SK-N-SH (cell line): ENCODE measurements around the gene PPFIBP2. TPM values are rescaled to one million over a fixed set of nuclear protein-coding genes. Genes with fewer than 3 reads are reported as not detected.

Source experiments
- CTCF ChIA-PET: fragments of 300-600, 350-600 bp; formaldehyde crosslinking; extraction: SDS; loops from one replicate; lab custom pipeline; 2021; lab: Yijun Ruan, JAX
- POLR2A ChIA-PET: fragments of 350-600 bp; sonication (Branson Sonifier 250); formaldehyde crosslinking; extraction: SDS; loops from one replicate; lab custom pipeline; 2020; ENCODE audit warnings: antibody characterized with exemption, inconsistent platforms; lab: Yijun Ruan, JAX
- DNase-seq: peaks from one replicate; pipeline ENCODE4 v3.0.0; 2012
- H2AFZ ChIP-seq: fragments of 200-600 bp; sonication (generic); 2 replicates; pipeline ENCODE4 v1.8.1; 2016; ENCODE audit warnings: antibody characterized with exemption, mild to moderate bottlenecking, low read depth
- H3F3A ChIP-seq: fragments of 200-600 bp; sonication (generic); replicated peaks from 2 replicates; pipeline ENCODE3; 2016; ENCODE audit warnings: antibody characterized with exemption, mild to moderate bottlenecking; ENCODE audit not compliant: insufficient read depth
- H3K27ac ChIP-seq, 2 experiments: fragments of 200-500 bp in 1 of 2; fragments of 200-600 bp in 1 of 2; sonication (Bioruptor generic) in 1 of 2; sonication (generic), shearing (Covaris generic) in 1 of 2; 2 replicates each; pipeline versions ENCODE4 v1.5.1 to v1.6.1; 2014 to 2016; ENCODE audit warnings: low read depth in 2 of 2, inconsistent platforms in 1 of 2, low read length in 1 of 2, mild to moderate bottlenecking in 1 of 2, mixed read lengths in 1 of 2
- H3K27me3 ChIP-seq: fragments of 200-600 bp; sonication (generic), shearing (Covaris generic); 2 replicates; pipeline ENCODE4 v1.6.1; 2016; ENCODE audit warnings: mixed run types; ENCODE audit not compliant: insufficient read depth
- H3K36me3 ChIP-seq, 2 experiments: fragments of 200-500 bp in 1 of 2; fragments of 200-600 bp in 1 of 2; sonication (Bioruptor generic) in 1 of 2; sonication (generic) in 1 of 2; replicated peaks in 1 of 2; 2 replicates each; pipeline versions ENCODE3 to v1.5.1; 2014 to 2016; ENCODE audit warnings: low read length in 1 of 2, mild to moderate bottlenecking in 1 of 2; ENCODE audit not compliant: insufficient read depth in 2 of 2, control insufficient read depth in 1 of 2
- H3K4me1 ChIP-seq, 2 experiments: fragments of 200-500 bp in 1 of 2; fragments of 200-600 bp in 1 of 2; sonication (Bioruptor generic) in 1 of 2; sonication (generic), shearing (Covaris generic) in 1 of 2; 2 replicates each; pipeline versions ENCODE4 v1.5.1 to v1.6.1; 2014 to 2016; ENCODE audit warnings: low read depth in 1 of 2, low read length in 1 of 2, mixed run types in 1 of 2; ENCODE audit not compliant: insufficient read depth in 2 of 2, control insufficient read depth in 1 of 2
- H3K4me2 ChIP-seq: fragments of 200-600 bp; sonication (generic), shearing (Covaris generic); 2 replicates; pipeline ENCODE4 v1.6.1; 2017; ENCODE audit warnings: mixed run types
- H3K4me3 ChIP-seq, 2 experiments: fragments of 200-500 bp in 1 of 2; fragments of 200-600 bp in 1 of 2; sonication (Bioruptor generic) in 1 of 2; sonication (generic), shearing (Covaris generic) in 1 of 2; 2 replicates each; pipeline versions ENCODE4 v1.5.1 to v1.8.1; 2014 to 2016; ENCODE audit warnings: low read depth in 2 of 2, inconsistent platforms in 1 of 2, low read length in 1 of 2, mild to moderate bottlenecking in 1 of 2, mixed read lengths in 1 of 2, moderate library complexity in 1 of 2
- H3K79me2 ChIP-seq: fragments of 200-600 bp; sonication (generic); 2 replicates; pipeline ENCODE4 v1.8.1; 2017; ENCODE audit warnings: mild to moderate bottlenecking; ENCODE audit not compliant: insufficient read depth
- H3K9ac ChIP-seq: fragments of 200-600 bp; sonication (generic); 2 replicates; pipeline ENCODE4 v1.6.1; 2017; ENCODE audit warnings: mixed run types
- H3K9me2 ChIP-seq: fragments of 200-600 bp; sonication (generic); 2 replicates; pipeline ENCODE4 v1.6.1; 2017; ENCODE audit warnings: mixed run types
- H3K9me3 ChIP-seq: fragments of 200-600 bp; sonication (generic); 2 replicates; pipeline ENCODE4 v1.6.1; 2017; ENCODE audit warnings: mixed run types, mild to moderate bottlenecking, moderate library complexity
- H4K20me1 ChIP-seq: fragments of 200-600 bp; sonication (generic); 2 replicates; pipeline ENCODE4 v1.6.1; 2017; ENCODE audit warnings: mild to moderate bottlenecking, mixed run types; ENCODE audit not compliant: insufficient read depth
- CHD2 ChIP-seq: fragments of 150-350 bp; IDR thresholded peaks from 2 replicates; pipeline ENCODE4 v1.6.1; 2018; ENCODE audit warnings: low read length; ENCODE audit not compliant: partially characterized antibody
- ELF1 ChIP-seq: IDR thresholded peaks from 2 replicates; pipeline ENCODE4 v1.4.0; 2012
- EP300 ChIP-seq, 2 experiments: IDR thresholded peaks; 2 replicates each; pipeline versions ENCODE4 v1.4.0 to v1.6.1; 2012; ENCODE audit warnings: borderline replicate concordance in 1 of 2, low read depth in 1 of 2, low read length in 1 of 2
- EZH2phosphoT487 ChIP-seq: fragments of 200-600 bp; sonication (generic); IDR thresholded peaks from 2 replicates; pipeline ENCODE4 v1.6.1; 2017; ENCODE audit warnings: low read depth, mixed run types, mild to moderate bottlenecking, antibody characterized with exemption, moderate library complexity, borderline replicate concordance
- FOXM1 ChIP-seq: IDR thresholded peaks from 2 replicates; pipeline ENCODE4 v1.4.0; 2012; ENCODE audit warnings: low read depth, mild to moderate bottlenecking
- GATA2 ChIP-seq: sonication (generic); formaldehyde crosslinking; IDR thresholded peaks from 2 replicates; pipeline ENCODE4 v1.5.0; 2020; ENCODE audit warnings: mild to moderate bottlenecking, missing genetic modification reagents
- JUND ChIP-seq: IDR thresholded peaks from 2 replicates; pipeline ENCODE4 v1.4.0; 2012
- RAD21 ChIP-seq: IDR thresholded peaks from 2 replicates; pipeline ENCODE4 v1.6.1; 2012; ENCODE audit warnings: mild to moderate bottlenecking, low read length
- RCOR1 ChIP-seq: fragments of 150-350 bp; IDR thresholded peaks from 2 replicates; pipeline ENCODE4 v1.6.1; 2017; ENCODE audit warnings: antibody characterized with exemption, low read length
- RXRA ChIP-seq: IDR thresholded peaks from 2 replicates; pipeline ENCODE4 v1.4.0; 2012; ENCODE audit warnings: low read depth, mild to moderate bottlenecking, borderline replicate concordance
- TAF1 ChIP-seq: IDR thresholded peaks from 2 replicates; pipeline ENCODE4 v1.6.1; 2012; ENCODE audit warnings: low read depth, mild to moderate bottlenecking, low read length, moderate library complexity, borderline replicate concordance
- TCF12 ChIP-seq: IDR thresholded peaks from 2 replicates; pipeline ENCODE4 v1.4.0; 2012
- TEAD4 ChIP-seq: IDR thresholded peaks from 2 replicates; pipeline ENCODE4 v1.4.0; 2012; ENCODE audit warnings: mild to moderate bottlenecking, borderline replicate concordance; ENCODE audit not compliant: insufficient read depth
- WGBS: methylation state at CpG from one replicate; pipeline ENCODE4 v1.1.6; 2017; ENCODE audit warnings: low lambda C conversion rate; 5-methylcytosine and 5-hydroxymethylcytosine counted together
- polyA plus RNA-seq, 3 experiments: library from polyadenylated mRNA; depleted of rRNA; stranded (reverse); fragments of >200 nt; gene quantifications; 2 replicates each; pipeline ENCODE4 v1.2.3, GENCODE V29; 2012
- TF ChIP-seq, protein P1 (sequence below): IDR thresholded peaks from 2 replicates; pipeline ENCODE4 v1.4.0; 2012; ENCODE audit warnings: low read depth, borderline replicate concordance
- TF ChIP-seq, protein P2 (sequence below): IDR thresholded peaks from 2 replicates; pipeline ENCODE4 v1.4.0; 2012; ENCODE audit warnings: low read depth, borderline replicate concordance
- TF ChIP-seq, protein P3 (sequence below): fragments of 200-600 bp; sonication (generic); IDR thresholded peaks from 2 replicates; pipeline ENCODE4 v1.6.1; 2017; ENCODE audit warnings: antibody characterized with exemption, mild to moderate bottlenecking, moderate library complexity
- TF ChIP-seq, protein P4 (sequence below): IDR thresholded peaks from 2 replicates; pipeline ENCODE4 v1.6.1; 2012; ENCODE audit warnings: mild to moderate bottlenecking, low read depth, low read length, moderate library complexity
- TF ChIP-seq, protein P5 (sequence below): fragments of 150-350 bp; IDR thresholded peaks from 2 replicates; pipeline ENCODE4 v1.6.1; 2017; ENCODE audit warnings: antibody characterized with exemption, low read length, low read depth, borderline replicate concordance

Gene PPFIBP2
- polyA plus RNA-seq, 1 of the 3 experiments (the other 2 are of a cell fraction) = 0.67 TPM

DNA sequence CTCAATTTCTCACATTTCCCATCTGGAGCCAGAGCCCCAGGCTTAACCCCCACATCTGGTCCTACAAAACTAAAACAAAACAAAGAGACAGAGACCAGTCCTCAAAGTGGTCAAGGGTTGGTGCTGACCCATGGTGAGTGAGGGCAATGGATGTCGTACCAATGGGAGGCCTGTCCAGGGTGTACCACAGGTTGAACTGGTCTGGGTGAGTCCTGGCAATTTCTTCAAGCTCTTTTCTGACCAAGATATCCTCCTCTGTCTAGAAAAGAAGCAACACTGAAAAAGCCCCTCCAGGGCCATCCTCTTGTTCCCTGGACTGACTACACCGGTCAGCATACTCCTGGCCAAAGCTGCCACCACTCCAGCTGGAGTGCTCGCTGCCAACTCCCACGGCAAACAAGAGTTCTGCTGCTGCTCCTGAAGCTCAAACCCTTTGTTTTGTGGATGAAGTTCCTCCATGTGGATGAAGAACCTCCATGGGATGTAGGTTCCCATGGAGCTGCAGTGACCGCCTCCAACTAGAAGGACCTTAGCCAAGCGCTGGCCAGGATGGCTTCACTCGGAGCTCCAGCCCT is 152.6 kb downstream of the PPFIBP2 start:
- POLR2A ChIA-PET = no interaction called here
- H3K4me1 ChIP-seq = peaks cover 0 to 2% of the 10 kb centered on the region in 2 experiments; a peak in 1 of 4 replicates
- 82% methylated on average over 6 of the region's 7 CpGs for WGBS

DNA sequence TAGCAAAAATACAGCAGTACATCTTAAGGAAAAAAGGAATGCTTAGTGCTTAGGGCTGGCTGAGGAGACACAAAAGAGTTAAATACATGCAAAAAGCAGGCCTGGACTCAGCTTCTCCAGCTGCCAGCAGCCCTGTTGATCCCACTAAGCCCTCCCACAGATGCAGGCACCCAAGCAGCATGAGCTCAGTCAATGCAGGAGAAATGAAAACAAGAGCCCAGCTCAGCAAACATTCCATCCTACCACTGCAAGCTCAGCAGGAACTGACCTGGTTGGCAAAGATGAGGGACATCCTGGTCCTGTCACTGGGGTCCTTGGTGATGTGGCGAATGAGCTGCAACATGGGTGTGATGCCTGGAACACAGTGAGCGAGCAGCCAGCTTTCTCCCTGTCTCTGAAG is 153.7 kb downstream of the PPFIBP2 start:
- no peak overlapping the region for H3K27ac ChIP-seq

More for the DNA sequence above, 152.6 kb downstream of the PPFIBP2 start:
- H3K79me2 ChIP-seq = no peaks in the 10 kb centered on the region
- no peak overlapping the region for H3K4me3 ChIP-seq
- no peak overlapping the region for H3K4me2 ChIP-seq
- no peaks in the 10 kb centered on the region for H3K9me3 ChIP-seq
- H3K36me3 ChIP-seq = no peaks in the 10 kb centered on the region
- CTCF ChIA-PET = interaction anchor here (0.6 to 9.2 kb wide), 36 partner anchors 10 to 572 kb away, joined by 3 to 256 read pairs (median 7); partner anchors contain the start of gene PPFIBP2
- H2AFZ ChIP-seq = no peak overlapping the region
- H3K9ac ChIP-seq = no peak overlapping the region
- TF ChIP-seq, protein P1, sequence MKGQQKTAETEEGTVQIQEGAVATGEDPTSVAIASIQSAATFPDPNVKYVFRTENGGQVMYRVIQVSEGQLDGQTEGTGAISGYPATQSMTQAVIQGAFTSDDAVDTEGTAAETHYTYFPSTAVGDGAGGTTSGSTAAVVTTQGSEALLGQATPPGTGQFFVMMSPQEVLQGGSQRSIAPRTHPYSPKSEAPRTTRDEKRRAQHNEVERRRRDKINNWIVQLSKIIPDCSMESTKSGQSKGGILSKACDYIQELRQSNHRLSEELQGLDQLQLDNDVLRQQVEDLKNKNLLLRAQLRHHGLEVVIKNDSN = no peak
- TF ChIP-seq TAF1 (no peak), RAD21 (no peak), RCOR1 (no peak), ELF1 (no peak), JUND (no peak), EZH2phosphoT487 (no peak), TEAD4 (no peak), GATA2 (CRISPR knock-in tag) (no peak), TCF12 (no peak)
- TF ChIP-seq, protein P2, sequence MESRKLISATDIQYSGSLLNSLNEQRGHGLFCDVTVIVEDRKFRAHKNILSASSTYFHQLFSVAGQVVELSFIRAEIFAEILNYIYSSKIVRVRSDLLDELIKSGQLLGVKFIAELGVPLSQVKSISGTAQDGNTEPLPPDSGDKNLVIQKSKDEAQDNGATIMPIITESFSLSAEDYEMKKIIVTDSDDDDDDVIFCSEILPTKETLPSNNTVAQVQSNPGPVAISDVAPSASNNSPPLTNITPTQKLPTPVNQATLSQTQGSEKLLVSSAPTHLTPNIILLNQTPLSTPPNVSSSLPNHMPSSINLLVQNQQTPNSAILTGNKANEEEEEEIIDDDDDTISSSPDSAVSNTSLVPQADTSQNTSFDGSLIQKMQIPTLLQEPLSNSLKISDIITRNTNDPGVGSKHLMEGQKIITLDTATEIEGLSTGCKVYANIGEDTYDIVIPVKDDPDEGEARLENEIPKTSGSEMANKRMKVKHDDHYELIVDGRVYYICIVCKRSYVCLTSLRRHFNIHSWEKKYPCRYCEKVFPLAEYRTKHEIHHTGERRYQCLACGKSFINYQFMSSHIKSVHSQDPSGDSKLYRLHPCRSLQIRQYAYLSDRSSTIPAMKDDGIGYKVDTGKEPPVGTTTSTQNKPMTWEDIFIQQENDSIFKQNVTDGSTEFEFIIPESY = no peak
- TF ChIP-seq, protein P3, sequence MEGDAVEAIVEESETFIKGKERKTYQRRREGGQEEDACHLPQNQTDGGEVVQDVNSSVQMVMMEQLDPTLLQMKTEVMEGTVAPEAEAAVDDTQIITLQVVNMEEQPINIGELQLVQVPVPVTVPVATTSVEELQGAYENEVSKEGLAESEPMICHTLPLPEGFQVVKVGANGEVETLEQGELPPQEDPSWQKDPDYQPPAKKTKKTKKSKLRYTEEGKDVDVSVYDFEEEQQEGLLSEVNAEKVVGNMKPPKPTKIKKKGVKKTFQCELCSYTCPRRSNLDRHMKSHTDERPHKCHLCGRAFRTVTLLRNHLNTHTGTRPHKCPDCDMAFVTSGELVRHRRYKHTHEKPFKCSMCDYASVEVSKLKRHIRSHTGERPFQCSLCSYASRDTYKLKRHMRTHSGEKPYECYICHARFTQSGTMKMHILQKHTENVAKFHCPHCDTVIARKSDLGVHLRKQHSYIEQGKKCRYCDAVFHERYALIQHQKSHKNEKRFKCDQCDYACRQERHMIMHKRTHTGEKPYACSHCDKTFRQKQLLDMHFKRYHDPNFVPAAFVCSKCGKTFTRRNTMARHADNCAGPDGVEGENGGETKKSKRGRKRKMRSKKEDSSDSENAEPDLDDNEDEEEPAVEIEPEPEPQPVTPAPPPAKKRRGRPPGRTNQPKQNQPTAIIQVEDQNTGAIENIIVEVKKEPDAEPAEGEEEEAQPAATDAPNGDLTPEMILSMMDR = no peak
- H3K27ac ChIP-seq = no peak overlapping the region
- no peaks in the 10 kb centered on the region for H3K27me3 ChIP-seq
- H3F3A ChIP-seq = no peaks in the 10 kb centered on the region
- H3K9me2 ChIP-seq = no peaks in the 10 kb centered on the region
- no peak for DNase-seq
- no peaks in the 10 kb centered on the region for H4K20me1 ChIP-seq

More for the DNA sequence above, 153.7 kb downstream of the PPFIBP2 start:
- Histone ChIP-seq H3K9me2 (no peaks in the 10 kb centered on the region), H3K27me3 (0 out of 2 replicates have a peak, but pooled peaks cover 4% of the 10 kb centered on the region), H3K4me1 (peaks cover 0 to 2% of the 10 kb centered on the region in 2 experiments; a peak in 1 of 4 replicates), H3K36me3 (no peaks in the 10 kb centered on the region), H3K79me2 (no peaks in the 10 kb centered on the region), H3K9ac (no peak overlapping the region), H3K4me3 (no peak overlapping the region), H4K20me1 (no peaks in the 10 kb centered on the region), H3K9me3 (no peaks in the 10 kb centered on the region), H2AFZ (no peak overlapping the region), H3F3A (no peaks in the 10 kb centered on the region), H3K4me2 (no peak overlapping the region)
- CTCF ChIA-PET = interaction anchor here (1.0 to 9.2 kb wide), 8 partner anchors 12 to 569 kb away, joined by 3 to 256 read pairs (median 20); partner anchors contain the start of gene PPFIBP2
- DNase-seq = no peak
- TF ChIP-seq, protein P4, sequence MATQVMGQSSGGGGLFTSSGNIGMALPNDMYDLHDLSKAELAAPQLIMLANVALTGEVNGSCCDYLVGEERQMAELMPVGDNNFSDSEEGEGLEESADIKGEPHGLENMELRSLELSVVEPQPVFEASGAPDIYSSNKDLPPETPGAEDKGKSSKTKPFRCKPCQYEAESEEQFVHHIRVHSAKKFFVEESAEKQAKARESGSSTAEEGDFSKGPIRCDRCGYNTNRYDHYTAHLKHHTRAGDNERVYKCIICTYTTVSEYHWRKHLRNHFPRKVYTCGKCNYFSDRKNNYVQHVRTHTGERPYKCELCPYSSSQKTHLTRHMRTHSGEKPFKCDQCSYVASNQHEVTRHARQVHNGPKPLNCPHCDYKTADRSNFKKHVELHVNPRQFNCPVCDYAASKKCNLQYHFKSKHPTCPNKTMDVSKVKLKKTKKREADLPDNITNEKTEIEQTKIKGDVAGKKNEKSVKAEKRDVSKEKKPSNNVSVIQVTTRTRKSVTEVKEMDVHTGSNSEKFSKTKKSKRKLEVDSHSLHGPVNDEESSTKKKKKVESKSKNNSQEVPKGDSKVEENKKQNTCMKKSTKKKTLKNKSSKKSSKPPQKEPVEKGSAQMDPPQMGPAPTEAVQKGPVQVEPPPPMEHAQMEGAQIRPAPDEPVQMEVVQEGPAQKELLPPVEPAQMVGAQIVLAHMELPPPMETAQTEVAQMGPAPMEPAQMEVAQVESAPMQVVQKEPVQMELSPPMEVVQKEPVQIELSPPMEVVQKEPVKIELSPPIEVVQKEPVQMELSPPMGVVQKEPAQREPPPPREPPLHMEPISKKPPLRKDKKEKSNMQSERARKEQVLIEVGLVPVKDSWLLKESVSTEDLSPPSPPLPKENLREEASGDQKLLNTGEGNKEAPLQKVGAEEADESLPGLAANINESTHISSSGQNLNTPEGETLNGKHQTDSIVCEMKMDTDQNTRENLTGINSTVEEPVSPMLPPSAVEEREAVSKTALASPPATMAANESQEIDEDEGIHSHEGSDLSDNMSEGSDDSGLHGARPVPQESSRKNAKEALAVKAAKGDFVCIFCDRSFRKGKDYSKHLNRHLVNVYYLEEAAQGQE = no peak
- TF ChIP-seq EP300 (IDR thresholded peaks at IDR 0.05; ENCODE audit: borderline replicate concordance in 1 of 2, low read depth in 1 of 2, low read length in 1 of 2) = no peak
- no peak for TF ChIP-seq CHD2
- TF ChIP-seq FOXM1 = no peak
- TF ChIP-seq RXRA = no peak
- TF ChIP-seq, protein P5, sequence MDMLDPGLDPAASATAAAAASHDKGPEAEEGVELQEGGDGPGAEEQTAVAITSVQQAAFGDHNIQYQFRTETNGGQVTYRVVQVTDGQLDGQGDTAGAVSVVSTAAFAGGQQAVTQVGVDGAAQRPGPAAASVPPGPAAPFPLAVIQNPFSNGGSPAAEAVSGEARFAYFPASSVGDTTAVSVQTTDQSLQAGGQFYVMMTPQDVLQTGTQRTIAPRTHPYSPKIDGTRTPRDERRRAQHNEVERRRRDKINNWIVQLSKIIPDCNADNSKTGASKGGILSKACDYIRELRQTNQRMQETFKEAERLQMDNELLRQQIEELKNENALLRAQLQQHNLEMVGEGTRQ = no peak
- WGBS = 30% methylated on average over 2 of the region's 2 CpGs
- POLR2A ChIA-PET = no interaction called here
